ENCODE data around the gene MAPKAPK2. TPM values are rescaled to one million over a fixed set of nuclear protein-coding genes. Genes with fewer than 3 reads are reported as not detected.

The MAPKAPK2 gene
- total RNA-seq, 1 donor, result 31.0 TPM

DNA sequence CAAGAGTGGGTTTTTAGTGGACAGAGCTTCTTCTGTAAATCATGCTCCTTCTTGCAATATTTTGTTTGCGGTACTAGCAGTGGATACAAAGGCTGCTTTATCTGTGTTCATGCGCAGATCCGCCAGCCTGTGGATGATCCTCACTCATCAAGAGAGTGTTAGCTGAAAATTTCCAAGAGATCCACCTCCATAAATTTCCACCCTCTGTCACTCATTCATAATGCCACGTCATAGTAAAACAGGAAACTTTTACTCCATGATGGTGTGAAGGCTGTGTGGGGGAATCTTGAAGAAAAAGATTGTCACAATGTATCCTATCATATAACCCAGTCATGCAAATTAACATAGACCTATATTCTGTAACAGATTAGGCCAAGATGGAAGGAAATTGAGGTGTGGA is 4.4 kb upstream of the MAPKAPK2 start:
- TF ChIP-seq, protein P1, sequence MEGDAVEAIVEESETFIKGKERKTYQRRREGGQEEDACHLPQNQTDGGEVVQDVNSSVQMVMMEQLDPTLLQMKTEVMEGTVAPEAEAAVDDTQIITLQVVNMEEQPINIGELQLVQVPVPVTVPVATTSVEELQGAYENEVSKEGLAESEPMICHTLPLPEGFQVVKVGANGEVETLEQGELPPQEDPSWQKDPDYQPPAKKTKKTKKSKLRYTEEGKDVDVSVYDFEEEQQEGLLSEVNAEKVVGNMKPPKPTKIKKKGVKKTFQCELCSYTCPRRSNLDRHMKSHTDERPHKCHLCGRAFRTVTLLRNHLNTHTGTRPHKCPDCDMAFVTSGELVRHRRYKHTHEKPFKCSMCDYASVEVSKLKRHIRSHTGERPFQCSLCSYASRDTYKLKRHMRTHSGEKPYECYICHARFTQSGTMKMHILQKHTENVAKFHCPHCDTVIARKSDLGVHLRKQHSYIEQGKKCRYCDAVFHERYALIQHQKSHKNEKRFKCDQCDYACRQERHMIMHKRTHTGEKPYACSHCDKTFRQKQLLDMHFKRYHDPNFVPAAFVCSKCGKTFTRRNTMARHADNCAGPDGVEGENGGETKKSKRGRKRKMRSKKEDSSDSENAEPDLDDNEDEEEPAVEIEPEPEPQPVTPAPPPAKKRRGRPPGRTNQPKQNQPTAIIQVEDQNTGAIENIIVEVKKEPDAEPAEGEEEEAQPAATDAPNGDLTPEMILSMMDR (IDR thresholded peaks at IDR 0.05; ENCODE audit: insufficient read depth, low read length), result no peak
- no peak overlapping the region for H3K4me3 ChIP-seq (ENCODE audit: low read depth, low read length)
- DNase-seq (ENCODE audit: low read depth), result no peak

DNA sequence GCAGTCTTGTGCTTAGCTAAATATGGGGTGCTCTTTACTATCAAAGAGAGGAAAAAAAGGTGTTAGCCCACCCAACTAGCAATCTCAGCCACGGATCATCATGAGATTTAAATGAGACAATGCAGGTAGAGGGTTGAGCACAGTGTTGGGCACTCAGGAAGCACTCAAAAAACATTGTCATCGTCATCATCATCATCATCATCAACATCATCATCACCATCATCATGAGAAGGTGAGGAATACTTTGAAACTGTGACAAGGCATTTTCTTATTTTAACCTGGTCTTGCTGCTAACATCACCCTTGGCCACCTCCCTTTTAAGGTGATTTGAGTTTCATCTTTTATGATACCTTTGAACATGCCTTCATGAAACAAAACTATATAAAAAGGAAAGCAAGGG is 3.3 kb upstream of the MAPKAPK2 start:
- TF ChIP-seq, protein P1 (IDR thresholded peaks at IDR 0.05; ENCODE audit: insufficient read depth, low read length), result no peak
- no peak overlapping the region for H3K4me3 ChIP-seq (ENCODE audit: low read depth, low read length)
- DNase-seq (ENCODE audit: low read depth), result no peak

DNA sequence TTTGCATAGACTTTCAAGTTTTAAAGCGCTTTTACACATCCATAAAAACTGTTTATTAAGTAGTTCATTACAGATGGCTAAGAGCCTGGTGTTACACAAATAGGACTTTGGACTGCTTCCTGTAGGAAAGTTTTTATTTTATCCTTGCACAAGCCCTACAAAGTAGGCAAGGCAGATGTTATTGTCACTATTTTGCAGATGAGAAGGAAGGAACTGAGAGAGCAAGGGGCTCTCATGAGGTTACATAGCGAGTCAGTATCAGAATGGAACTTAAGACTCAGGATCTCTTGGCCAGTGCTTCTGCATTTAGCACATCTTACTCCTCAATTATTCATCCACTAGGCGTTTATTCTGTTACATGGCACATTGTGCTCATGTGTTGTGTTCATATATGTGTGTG is 2.6 kb upstream of the MAPKAPK2 start:
- TF ChIP-seq, protein P1 (IDR thresholded peaks at IDR 0.05; ENCODE audit: insufficient read depth, low read length), result no peak
- H3K4me3 ChIP-seq (ENCODE audit: low read depth, low read length), result no peak overlapping the region
- no peak for DNase-seq (ENCODE audit: low read depth)

DNA sequence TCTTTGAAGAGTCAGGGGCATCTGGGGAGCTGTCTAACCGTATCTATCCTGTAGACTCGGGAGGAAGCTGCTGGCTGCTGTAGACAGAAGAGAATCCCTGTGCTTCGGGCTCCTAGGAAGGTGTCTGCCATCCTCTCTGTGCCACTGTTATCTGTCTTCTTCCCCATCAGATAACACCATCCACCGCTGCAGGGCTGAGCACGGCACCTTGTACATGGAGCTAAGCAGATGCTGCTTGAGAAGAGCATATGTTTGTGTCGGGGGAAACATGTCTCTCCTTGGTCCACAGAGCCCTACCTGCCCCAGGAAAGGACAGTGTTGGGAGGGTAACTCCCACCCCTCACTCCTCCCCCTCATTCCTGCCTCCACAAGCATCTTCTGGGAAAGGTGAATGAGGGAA is 1.4 kb upstream of the MAPKAPK2 start:
- TF ChIP-seq, protein P1 (IDR thresholded peaks at IDR 0.05; ENCODE audit: insufficient read depth, low read length), result no peak
- no peak overlapping the region for H3K4me3 ChIP-seq (ENCODE audit: low read depth, low read length)
- no peak for DNase-seq (ENCODE audit: low read depth)

DNA sequence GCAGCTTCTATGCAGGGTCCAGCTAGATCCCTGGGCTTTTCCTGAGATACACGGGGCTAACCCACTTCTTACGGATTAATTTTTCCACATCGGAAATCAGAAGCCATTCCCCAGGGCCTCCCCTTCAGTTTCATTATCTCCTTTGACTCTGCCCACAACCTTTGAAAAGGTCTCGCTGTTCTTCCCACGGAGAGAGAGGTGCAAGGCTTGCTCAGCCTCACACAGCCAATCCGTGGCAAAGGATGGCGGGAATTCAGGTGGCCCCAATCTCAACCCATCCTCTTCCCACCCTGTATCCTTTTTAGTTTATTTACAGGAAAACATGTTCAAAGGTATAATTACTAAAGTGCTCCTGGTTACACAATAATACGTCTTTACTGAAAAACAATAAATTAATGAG is 702 bp upstream of the MAPKAPK2 start:
- TF ChIP-seq, protein P1 (IDR thresholded peaks at IDR 0.05; ENCODE audit: insufficient read depth, low read length), result no peak
- no peak for DNase-seq (ENCODE audit: low read depth)
- no peak overlapping the region for H3K4me3 ChIP-seq (ENCODE audit: low read depth, low read length)

DNA sequence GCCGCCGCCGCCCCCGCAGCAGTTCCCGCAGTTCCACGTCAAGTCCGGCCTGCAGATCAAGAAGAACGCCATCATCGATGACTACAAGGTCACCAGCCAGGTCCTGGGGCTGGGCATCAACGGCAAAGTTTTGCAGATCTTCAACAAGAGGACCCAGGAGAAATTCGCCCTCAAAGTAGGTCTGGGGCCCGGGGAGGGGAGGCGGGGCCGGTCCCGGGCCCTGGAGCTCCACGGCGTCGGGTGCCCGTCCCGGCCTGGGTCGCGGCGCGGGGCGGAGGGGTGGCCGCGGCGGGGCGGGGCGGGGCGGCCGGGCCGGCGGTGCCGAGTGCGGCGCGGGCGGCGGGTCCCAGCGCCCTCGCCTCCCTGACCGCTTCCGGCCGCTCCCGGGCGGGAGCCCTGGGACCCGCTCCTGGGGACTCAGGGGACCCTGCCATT is 646 bp downstream of the MAPKAPK2 start:
- peak overlapping the region; percentile 90 for H3K4me3 ChIP-seq (ENCODE audit: low read depth, low read length)
- TF ChIP-seq, protein P1 (IDR thresholded peaks at IDR 0.05; ENCODE audit: insufficient read depth, low read length), result no peak
- DNase-seq (ENCODE audit: low read depth), result peak; percentile 25

DNA sequence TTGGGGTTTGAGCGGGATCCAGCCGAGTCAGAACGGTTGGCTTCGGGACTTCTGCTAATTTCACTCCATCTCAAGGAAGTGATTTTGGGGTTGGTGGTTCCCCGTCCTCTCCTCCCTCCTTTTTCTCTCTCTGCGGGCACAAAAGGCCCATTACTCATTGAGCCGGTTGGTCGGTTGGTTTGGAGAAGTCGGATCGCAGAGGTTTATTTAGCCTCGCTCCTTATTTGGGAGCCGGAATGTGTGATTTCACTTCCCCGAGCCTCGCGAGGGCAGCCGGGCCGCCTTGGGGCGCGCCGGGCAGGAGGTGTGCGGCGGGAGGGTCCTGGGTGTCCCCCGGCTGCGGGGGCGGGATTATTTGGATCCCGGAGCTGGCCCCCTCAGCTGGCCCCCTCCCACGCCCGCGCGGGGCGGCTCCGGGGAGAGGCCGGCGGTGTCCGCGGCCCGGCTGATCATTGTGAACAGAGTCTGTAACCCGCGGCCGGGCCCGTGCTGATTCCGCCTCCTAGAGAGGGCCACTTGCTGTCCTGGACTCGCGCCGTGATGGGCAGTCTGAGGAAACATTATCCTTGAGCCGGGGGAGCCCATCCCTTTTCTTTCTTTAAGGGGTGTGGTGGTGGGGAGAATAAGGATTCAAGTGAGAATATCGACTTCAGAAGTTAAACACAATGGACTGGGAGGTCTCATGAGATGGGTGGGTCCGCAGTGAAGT is 1.2 kb downstream of the MAPKAPK2 start:
- H3K4me3 ChIP-seq (ENCODE audit: low read depth, low read length), result peak overlapping the region; percentile 90
- DNase-seq (ENCODE audit: low read depth), result peak; percentile 75
- TF ChIP-seq, protein P1 (IDR thresholded peaks at IDR 0.05; ENCODE audit: insufficient read depth, low read length), result no peak

Data from fibroblast of the aortic adventitia (primary cell).